ENCODE measurements around the gene INAVA.

The INAVA gene

DNA sequence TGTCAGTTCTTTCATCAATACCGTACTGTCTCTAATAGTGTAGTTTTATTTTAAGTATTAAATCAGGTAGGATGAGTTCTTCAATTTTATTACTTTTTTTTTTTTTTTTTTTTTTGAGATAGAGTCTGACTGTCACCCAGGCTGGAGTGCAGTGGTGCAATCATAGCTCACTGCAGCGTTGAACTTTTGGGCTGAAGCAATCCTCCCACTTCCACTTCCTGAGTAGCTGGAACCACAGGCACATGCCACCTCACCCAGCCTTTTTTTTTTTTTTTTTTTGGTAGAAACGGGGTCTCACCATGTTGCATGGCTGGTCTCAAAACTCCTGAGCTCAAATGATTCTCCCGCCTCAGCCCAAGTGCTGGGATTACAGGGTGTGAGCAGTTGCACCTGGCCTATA lies 44.3 kb downstream of the INAVA start:
- H3K27ac ChIP-seq (ENCODE audit: low read length), result no peak overlapping the region
- no peak overlapping the region for H3K4me3 ChIP-seq (ENCODE audit: low read depth in 1 of 2, low read length in 2 of 2)
- H2AFZ ChIP-seq (ENCODE audit: low read depth, low read length), result no peak overlapping the region; the same call in 1 of the 2 replicates
- no peak overlapping the region; the same call in 1 of the 2 replicates for H3K4me2 ChIP-seq (ENCODE audit: insufficient read depth, low read length)
- H3K27me3 ChIP-seq (ENCODE audit: insufficient read depth, low read length, poor library complexity), result no peaks in the 10 kb centered on the region
- no peaks in the 10 kb centered on the region for H3K36me3 ChIP-seq (ENCODE audit: insufficient read depth, low read length)
- H3K79me2 ChIP-seq (ENCODE audit: insufficient read depth, low read length), result no peaks in the 10 kb centered on the region
- no peaks in the 10 kb centered on the region for H4K20me1 ChIP-seq (ENCODE audit: insufficient read depth, low read length)
- peak; percentile 100 for ATAC-seq (ENCODE audit: insufficient read depth, low read depth)
- peaks cover 10% of the 10 kb centered on the region; the same call in 1 of the 2 replicates for H3K4me1 ChIP-seq (ENCODE audit: insufficient read depth, low read length)
- TF ChIP-seq, protein P1, sequence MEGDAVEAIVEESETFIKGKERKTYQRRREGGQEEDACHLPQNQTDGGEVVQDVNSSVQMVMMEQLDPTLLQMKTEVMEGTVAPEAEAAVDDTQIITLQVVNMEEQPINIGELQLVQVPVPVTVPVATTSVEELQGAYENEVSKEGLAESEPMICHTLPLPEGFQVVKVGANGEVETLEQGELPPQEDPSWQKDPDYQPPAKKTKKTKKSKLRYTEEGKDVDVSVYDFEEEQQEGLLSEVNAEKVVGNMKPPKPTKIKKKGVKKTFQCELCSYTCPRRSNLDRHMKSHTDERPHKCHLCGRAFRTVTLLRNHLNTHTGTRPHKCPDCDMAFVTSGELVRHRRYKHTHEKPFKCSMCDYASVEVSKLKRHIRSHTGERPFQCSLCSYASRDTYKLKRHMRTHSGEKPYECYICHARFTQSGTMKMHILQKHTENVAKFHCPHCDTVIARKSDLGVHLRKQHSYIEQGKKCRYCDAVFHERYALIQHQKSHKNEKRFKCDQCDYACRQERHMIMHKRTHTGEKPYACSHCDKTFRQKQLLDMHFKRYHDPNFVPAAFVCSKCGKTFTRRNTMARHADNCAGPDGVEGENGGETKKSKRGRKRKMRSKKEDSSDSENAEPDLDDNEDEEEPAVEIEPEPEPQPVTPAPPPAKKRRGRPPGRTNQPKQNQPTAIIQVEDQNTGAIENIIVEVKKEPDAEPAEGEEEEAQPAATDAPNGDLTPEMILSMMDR (IDR thresholded peaks at IDR 0.05; ENCODE audit: borderline replicate concordance, extremely low read depth, low read length, poor library complexity, severe bottlenecking), result no peak
- TF ChIP-seq EZH2 (IDR thresholded peaks at IDR 0.05; ENCODE audit: borderline replicate concordance, low read depth, low read length, severe bottlenecking), result no peak
- peak; percentile 80 for DNase-seq
- no peak overlapping the region for H3K9ac ChIP-seq (ENCODE audit: low read depth, low read length)
- no peaks in the 10 kb centered on the region for H3K9me3 ChIP-seq (ENCODE audit: insufficient read depth, low read length, severe bottlenecking)

DNA sequence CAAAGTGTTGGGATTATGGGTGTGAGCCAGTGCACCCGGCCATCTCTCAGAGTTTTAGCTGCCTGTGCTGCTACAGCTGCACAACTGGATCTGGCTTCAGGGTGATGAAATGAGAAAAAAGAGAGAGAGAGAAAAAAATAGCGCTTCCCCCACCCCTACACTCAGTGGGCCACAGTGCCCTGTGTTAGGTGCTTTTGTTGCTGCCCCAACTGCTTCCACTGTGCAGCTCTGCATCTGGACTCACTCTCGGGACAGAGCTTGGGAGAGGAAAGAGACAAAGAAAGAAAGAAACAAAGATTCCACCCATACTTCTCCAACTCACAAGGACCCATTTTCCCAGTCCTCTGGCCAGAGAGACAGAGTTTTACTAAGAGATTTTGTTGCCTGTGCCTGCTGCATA lies 50.4 kb downstream of the INAVA start:
- Histone ChIP-seq H3K27me3 (ENCODE audit: insufficient read depth, low read length, poor library complexity) (no peaks in the 10 kb centered on the region), H3K9me3 (ENCODE audit: insufficient read depth, low read length, severe bottlenecking) (no peaks in the 10 kb centered on the region), H3K79me2 (ENCODE audit: insufficient read depth, low read length) (no peaks in the 10 kb centered on the region), H3K4me3 (ENCODE audit: low read depth in 1 of 2, low read length in 2 of 2) (no peak overlapping the region), H4K20me1 (ENCODE audit: insufficient read depth, low read length) (no peaks in the 10 kb centered on the region), H3K4me2 (ENCODE audit: insufficient read depth, low read length) (no peak overlapping the region), H3K27ac (ENCODE audit: low read length) (no peak overlapping the region), H3K36me3 (ENCODE audit: insufficient read depth, low read length) (no peaks in the 10 kb centered on the region), H2AFZ (ENCODE audit: low read depth, low read length) (no peak overlapping the region), H3K9ac (ENCODE audit: low read depth, low read length) (no peak overlapping the region), H3K4me1 (ENCODE audit: insufficient read depth, low read length) (no peaks in the 10 kb centered on the region)
- TF ChIP-seq, protein P1 (IDR thresholded peaks at IDR 0.05; ENCODE audit: borderline replicate concordance, extremely low read depth, low read length, poor library complexity, severe bottlenecking), result no peak
- no peak for TF ChIP-seq EZH2 (IDR thresholded peaks at IDR 0.05; ENCODE audit: borderline replicate concordance, low read depth, low read length, severe bottlenecking)
- ATAC-seq (ENCODE audit: insufficient read depth, low read depth) (no peak), DNase-seq (no peak)

DNA sequence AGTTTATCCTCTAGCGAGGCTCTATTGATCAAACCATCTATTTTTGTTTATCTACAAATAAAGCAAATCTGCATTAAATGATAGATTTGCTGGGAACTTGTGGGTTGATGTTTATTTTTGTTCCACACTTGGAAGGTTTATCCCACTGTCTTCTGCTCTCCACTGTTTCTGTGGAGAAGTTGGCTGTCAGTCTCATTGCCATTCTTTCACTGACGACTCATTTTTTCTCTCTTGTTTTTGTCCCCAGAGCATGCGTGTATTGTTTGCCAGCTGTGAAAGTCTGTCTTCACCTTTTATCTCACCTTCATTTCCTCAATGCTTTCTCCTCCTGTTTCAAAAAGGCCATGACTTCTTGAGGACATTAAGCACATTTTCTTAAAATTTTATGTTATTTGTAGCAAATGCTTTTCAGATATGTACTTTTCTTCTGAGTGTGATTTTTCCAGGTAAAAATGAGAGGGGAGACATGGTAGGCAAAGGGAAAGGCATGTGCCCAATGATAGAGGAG lies 52.4 kb downstream of the INAVA start:
- H3K27me3 ChIP-seq (ENCODE audit: insufficient read depth, low read length, poor library complexity), result no peaks in the 10 kb centered on the region
- ATAC-seq (ENCODE audit: insufficient read depth, low read depth), result no peak
- no peaks in the 10 kb centered on the region for H3K36me3 ChIP-seq (ENCODE audit: insufficient read depth, low read length)
- H3K4me2 ChIP-seq (ENCODE audit: insufficient read depth, low read length), result no peak overlapping the region
- no peak for TF ChIP-seq EZH2 (IDR thresholded peaks at IDR 0.05; ENCODE audit: borderline replicate concordance, low read depth, low read length, severe bottlenecking)
- TF ChIP-seq, protein P1 (IDR thresholded peaks at IDR 0.05; ENCODE audit: borderline replicate concordance, extremely low read depth, low read length, poor library complexity, severe bottlenecking), result no peak
- DNase-seq, result no peak
- H3K9me3 ChIP-seq (ENCODE audit: insufficient read depth, low read length, severe bottlenecking), result no peaks in the 10 kb centered on the region
- no peak overlapping the region for H2AFZ ChIP-seq (ENCODE audit: low read depth, low read length)
- H3K4me1 ChIP-seq (ENCODE audit: insufficient read depth, low read length), result no peaks in the 10 kb centered on the region
- no peak overlapping the region for H3K27ac ChIP-seq (ENCODE audit: low read length)
- no peak overlapping the region for H3K4me3 ChIP-seq (ENCODE audit: low read depth in 1 of 2, low read length in 2 of 2)
- no peak overlapping the region for H3K9ac ChIP-seq (ENCODE audit: low read depth, low read length)
- no peaks in the 10 kb centered on the region for H3K79me2 ChIP-seq (ENCODE audit: insufficient read depth, low read length)
- no peaks in the 10 kb centered on the region for H4K20me1 ChIP-seq (ENCODE audit: insufficient read depth, low read length)

DNA sequence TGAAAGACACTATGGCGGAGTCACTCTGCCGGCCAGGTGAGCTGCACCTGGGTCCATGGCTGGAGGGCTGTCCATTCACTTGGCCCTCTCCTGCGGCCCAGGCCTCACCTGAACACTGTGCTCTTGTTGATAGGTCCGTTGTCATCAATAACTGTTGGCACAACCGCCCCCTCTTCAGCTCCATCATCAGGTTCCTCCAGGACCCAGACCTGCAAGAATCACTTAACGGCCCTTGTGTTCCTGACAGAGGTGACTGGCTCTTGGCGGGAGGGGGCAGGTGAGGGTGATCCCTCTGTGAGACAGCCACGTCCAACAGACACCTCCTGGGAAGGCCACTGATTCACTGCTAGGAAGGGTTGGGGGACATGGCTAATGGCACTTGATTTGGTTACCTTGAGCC lies 54.9 kb downstream of the INAVA start:
- Histone ChIP-seq H3K4me3 (ENCODE audit: low read depth in 1 of 2, low read length in 2 of 2) (no peak overlapping the region), H3K4me2 (ENCODE audit: insufficient read depth, low read length) (no peak overlapping the region), H3K27me3 (ENCODE audit: insufficient read depth, low read length, poor library complexity) (no peaks in the 10 kb centered on the region), H3K27ac (ENCODE audit: low read length) (no peak overlapping the region), H3K9ac (ENCODE audit: low read depth, low read length) (no peak overlapping the region), H3K9me3 (ENCODE audit: insufficient read depth, low read length, severe bottlenecking) (no peaks in the 10 kb centered on the region), H2AFZ (ENCODE audit: low read depth, low read length) (no peak overlapping the region), H3K36me3 (ENCODE audit: insufficient read depth, low read length) (no peaks in the 10 kb centered on the region), H3K79me2 (ENCODE audit: insufficient read depth, low read length) (no peaks in the 10 kb centered on the region), H3K4me1 (ENCODE audit: insufficient read depth, low read length) (no peaks in the 10 kb centered on the region), H4K20me1 (ENCODE audit: insufficient read depth, low read length) (no peaks in the 10 kb centered on the region)
- no peak for TF ChIP-seq EZH2 (IDR thresholded peaks at IDR 0.05; ENCODE audit: borderline replicate concordance, low read depth, low read length, severe bottlenecking)
- TF ChIP-seq, protein P1 (IDR thresholded peaks at IDR 0.05; ENCODE audit: borderline replicate concordance, extremely low read depth, low read length, poor library complexity, severe bottlenecking), result no peak
- DNase-seq (no peak), ATAC-seq (ENCODE audit: insufficient read depth, low read depth) (no peak)

All from DND-41 (cell line).